ENCODE results near the gene FRAS1.
"Not testable (repeated sequence)": the region's sequence is repeated elsewhere in the genome, so short reads cannot be mapped to it uniquely, and the experiment has no call there.

FRAS1 gene

DNA sequence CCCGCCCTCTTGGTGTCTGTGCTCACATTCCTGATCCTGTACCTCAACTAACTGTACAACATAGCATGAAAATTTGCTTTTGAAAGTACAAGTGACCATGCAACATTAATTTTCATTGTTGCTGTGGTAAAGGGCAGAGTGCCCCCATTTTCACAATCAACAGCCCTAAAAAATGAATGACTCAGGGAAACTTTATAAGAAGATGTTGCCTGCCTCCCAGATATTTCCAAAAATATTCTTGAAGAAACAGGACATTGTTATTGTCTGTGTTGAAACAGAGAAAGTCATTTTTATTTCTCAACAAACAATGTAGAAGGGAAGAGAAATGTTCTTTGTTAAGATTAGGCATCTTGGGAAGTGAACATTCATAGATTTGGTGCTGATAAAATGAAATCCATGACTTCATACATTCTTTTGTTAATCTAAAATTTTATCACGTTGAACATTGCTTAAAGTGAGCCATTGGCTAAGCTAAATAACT lies 380.5 kb downstream of the FRAS1 start:
- DNase-seq (ENCODE audit: low read depth, low spot score): no peak

DNA sequence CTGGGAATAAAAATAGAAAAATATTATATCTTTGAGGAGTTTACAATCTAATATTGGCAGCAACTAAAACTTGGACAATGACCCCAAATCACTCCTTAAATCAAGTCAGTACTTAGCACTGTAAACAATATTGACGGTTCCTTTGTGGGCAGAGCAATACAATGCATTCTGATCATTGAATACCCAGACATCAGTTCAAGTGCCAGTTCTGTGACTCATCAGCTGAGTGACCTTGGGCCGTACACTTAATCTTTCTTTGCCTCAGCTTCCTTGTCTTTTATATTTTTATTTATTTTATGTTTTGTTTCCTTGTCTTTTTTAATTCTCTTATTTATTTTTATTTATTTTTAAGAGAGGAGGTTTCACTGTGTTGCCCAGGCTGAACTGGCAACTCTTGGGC lies 382.2 kb downstream of the FRAS1 start:
- no peak for DNase-seq (ENCODE audit: low read depth, low spot score)

GRCh38 chr4:78441756-78442155 lies 384.6 kb downstream of the FRAS1 start:
- no peak for DNase-seq (ENCODE audit: low read depth, low spot score)

DNA sequence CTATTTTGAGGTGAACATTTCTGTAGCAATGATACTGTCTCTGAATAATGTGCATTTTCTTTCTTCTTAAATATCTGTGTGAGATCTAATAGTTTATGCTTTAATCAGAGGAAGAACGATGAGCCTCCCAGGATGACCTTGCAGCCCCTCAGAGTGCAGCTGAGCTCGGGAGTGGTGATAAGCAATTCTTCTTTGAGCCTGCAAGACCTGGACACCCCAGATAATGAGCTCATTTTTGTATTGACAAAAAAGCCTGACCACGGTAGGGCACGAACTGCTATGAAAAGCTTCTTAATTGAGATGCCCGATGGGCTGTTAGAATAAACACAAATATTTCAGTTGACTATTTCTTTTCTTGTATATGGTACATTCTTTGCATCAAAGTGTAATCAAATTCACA lies 389.5 kb downstream of the FRAS1 start:
- no peak for DNase-seq (ENCODE audit: low read depth, low spot score)

DNA sequence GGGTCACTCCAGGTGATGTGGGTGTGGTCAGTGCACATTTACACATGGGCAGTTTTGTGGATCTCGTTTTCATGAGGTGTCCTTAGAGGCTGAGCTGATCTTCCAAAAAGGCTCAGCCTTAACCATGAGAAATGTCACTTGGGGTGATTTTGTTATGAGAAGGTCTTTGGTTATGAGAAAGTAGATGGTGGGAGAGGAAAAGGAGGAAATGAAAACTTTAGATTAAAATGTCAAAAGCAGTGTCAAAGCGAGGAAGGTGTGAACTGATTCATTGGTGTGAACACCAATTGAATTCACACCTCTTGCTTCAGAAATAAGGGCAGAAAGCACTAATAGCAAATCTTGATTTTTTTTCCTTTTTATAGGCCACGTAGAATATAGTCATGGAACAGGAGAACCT lies 394.3 kb downstream of the FRAS1 start:
- no peak for DNase-seq (ENCODE audit: low read depth, low spot score)

DNA sequence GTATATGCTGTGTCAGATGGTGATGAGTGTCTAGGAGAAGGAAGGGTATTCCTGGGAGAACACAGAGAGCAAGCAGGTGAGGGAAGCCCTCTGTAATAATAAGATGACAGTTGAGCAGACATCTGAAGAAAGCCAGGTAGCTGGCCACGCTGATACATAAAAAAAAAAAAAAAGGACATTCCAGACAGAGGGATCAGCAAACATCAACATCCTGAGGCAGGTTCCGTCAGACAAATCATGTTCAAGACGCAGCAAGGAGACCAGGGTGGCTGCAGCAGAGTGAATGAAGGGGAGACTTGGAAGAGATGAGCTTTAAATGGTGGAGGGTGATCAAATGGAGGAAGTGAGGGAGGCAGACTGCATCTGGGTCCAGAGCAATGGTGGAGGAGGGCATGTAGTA lies 396.9 kb downstream of the FRAS1 start:
- DNase-seq (ENCODE audit: low read depth, low spot score): no peak

DNA sequence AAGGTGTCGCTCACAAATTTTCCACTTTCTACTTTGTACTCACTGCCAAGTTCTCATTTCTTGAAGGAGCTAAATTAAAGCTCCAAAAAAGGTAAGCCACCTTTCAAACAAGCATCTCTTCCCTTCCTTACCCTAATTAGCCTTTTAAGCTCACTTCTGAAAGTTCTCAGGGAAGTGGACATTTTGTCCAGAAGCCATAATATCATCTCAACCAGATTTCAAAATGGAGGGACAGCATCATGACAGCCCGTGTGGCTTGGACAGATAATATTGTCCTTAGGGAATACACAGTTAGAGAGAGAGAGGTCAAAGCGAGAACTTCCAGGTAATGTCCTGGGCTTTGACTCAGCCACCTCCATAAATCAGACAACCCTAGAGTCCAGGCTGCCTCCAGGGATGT lies 400.6 kb downstream of the FRAS1 start:
- DNase-seq (ENCODE audit: low read depth, low spot score): no peak

DNA sequence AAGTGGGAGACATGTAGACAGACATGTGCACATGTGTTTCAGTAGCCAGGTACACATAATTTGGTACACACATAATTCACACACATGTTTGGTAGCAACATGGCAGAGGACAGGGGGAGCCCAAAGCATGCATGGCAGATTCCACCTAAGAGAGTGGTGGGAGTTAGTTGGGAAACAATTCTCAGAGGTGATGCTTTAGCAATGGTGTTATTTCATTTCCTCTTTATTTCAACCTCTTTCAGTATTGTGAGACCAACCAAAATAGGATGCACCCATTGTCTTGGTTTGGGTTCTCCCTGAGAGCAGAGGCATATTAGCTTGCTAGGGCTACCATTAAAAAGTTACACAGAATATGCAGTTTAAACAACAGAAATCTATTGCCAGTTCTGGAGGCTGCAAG lies 402.2 kb downstream of the FRAS1 start:
- DNase-seq (ENCODE audit: low read depth, low spot score): no peak

GRCh38 chr4:78460368-78460767 lies 403.2 kb downstream of the FRAS1 start:
- DNase-seq (ENCODE audit: low read depth, low spot score): no peak

- no peak for DNase-seq (ENCODE audit: low read depth, low spot score)
Observed at GRCh38 chr4:78464265-78464664, 407.1 kb downstream of the FRAS1 start.

GRCh38 chr4:78467223-78467622 lies 410.1 kb downstream of the FRAS1 start:
- DNase-seq (ENCODE audit: low read depth, low spot score): not testable (repeated sequence)

GRCh38 chr4:78468272-78468671 lies 411.1 kb downstream of the FRAS1 start:
- DNase-seq (ENCODE audit: low read depth, low spot score): no peak

DNA sequence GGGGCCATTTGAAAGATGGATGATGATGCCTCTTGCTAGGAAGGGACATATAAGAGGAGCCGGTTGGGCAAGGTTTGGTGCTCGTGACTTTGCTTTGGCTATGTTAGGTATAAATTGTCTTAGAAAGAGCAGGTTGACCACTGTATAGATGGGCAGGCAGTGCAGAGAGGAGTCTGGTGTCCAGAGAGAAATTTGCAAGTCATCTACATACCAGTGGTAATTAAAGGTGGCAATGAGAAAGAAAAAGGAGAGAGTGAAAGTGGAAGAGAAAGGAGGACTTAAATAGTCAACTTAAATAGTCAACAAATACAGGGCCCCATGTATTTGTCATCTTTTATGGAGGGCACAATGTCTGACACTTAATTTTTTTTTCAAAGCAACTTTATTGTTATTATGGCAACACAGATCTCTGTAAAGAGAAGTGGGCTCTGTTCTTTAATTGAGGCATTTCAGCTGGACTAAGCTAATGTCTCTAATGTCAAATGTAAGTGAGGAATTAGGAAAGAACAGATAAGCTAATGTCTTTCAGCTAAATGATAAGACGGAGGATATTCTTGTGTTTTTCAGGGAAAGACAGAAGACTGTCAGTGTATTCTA lies 419.1 kb downstream of the FRAS1 start:
- DNase-seq (ENCODE audit: low read depth, low spot score): no peak

GRCh38 chr4:78477276-78477675 lies 420.2 kb downstream of the FRAS1 start:
- no peak for DNase-seq (ENCODE audit: low read depth, low spot score)

- no peak for DNase-seq (ENCODE audit: low read depth, low spot score)
Observed at GRCh38 chr4:78478523-78478922, 421.4 kb downstream of the FRAS1 start.

DNA sequence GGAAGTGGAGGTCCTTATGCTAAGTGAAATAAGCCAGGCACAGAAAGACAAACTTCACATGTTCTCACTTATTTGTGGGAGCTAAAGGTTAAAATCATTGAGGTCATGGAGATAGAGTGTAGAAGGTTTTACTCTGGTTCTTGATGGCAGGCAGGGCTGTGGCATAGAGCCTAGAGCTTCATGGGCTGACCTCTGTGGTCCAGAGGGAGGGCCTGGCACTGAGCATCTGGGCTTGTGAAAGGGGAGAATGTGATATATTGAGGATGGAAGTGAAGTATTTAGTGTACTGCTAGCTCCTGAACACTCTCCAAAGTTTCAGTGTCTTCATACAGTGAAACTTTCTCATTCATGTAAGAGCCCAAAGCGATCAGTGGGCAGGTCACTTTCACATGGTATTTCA lies 423.2 kb downstream of the FRAS1 start:
- DNase-seq (ENCODE audit: low read depth, low spot score): no peak

DNA sequence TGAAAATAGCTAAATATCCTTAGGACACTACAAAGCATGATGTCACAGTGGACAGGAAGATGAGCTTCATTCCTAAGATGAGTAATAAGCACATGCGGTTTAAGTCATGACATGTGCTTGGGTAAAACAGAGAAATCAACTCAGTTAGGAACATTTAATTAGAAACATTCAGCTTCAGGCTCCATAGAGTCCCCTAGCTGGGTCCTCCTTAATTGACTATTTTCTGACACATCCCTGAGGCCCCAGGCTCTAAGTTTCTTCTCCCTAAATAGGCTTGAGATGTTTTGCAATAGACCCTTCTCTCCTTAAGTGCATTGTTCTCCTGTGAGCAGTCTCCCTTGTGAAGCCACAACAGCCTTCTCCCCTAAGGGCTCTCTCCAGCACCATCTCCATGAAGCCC lies 424.1 kb downstream of the FRAS1 start:
- DNase-seq (ENCODE audit: low read depth, low spot score): peak; percentile 6

GRCh38 chr4:78482281-78482680 lies 425.2 kb downstream of the FRAS1 start:
- DNase-seq (ENCODE audit: low read depth, low spot score): no peak

GRCh38 chr4:78483811-78484210 lies 426.7 kb downstream of the FRAS1 start:
- DNase-seq (ENCODE audit: low read depth, low spot score): no peak

DNA sequence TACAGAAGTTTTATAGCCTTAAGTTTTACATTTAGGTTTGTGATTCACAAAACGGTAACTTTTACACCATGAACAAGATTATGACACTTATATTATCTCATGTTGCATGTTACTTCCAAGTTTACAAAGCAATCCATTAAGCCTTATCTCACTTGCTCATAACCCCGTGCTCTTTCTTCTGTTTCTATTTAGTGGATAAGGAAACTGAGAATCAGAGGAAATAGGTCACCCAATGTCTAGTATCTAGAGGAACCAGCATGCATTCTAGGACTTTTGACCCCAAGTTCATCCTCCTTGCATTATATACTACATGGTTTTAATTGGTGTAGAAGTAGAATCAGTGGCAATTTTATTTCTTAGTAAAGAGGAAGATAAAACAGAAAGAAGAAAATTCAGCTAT lies 427.5 kb downstream of the FRAS1 start:
- DNase-seq (ENCODE audit: low read depth, low spot score): no peak

GRCh38 chr4:78493731-78494130 lies 436.6 kb downstream of the FRAS1 start:
- no peak for DNase-seq (ENCODE audit: low read depth, low spot score)

GRCh38 chr4:78496021-78496643 lies 439.0 kb downstream of the FRAS1 start:
- DNase-seq (ENCODE audit: low read depth, low spot score): no peak

- not testable (repeated sequence) for DNase-seq (ENCODE audit: low read depth, low spot score)
Observed at GRCh38 chr4:78506260-78506659, 449.1 kb downstream of the FRAS1 start.

GRCh38 chr4:78509043-78509442 lies 451.9 kb downstream of the FRAS1 start:
- no peak for DNase-seq (ENCODE audit: low read depth, low spot score)

All from smooth muscle cell of the brain vasculature (primary cell).